ENCODE results near the gene RAB38.

Gene RAB38

DNA sequence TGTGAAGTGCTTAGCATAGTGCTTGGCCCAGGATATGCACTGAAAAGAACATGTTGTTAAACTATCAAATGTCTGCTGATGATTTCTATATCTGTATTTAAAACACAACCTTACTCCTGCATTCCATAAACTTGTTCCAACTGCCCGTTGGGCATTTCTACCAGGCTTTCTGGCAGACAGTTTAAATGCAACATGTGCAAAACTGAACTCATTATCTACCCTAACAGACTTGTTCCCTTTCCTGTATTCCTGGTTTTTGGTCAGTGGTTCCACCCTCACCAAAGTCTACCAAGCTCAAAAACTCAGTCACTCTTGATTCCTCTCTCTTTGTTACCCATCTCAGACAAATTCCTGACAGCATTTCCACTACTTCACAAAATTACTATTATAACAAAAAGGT is 6.5 kb upstream of the RAB38 start:
- TF ChIP-seq GATA2 (IDR thresholded peaks at IDR 0.05; ENCODE audit: low read depth, low read length) (no peak), GATA3 (IDR thresholded peaks at IDR 0.05; ENCODE audit: low read depth, low read length) (no peak)

GRCh38 chr11:88179971-88180629 is 4.9 kb upstream of the RAB38 start:
- TF ChIP-seq GATA3 (IDR thresholded peaks at IDR 0.05; ENCODE audit: low read depth, low read length) (no peak), GATA2 (IDR thresholded peaks at IDR 0.05; ENCODE audit: low read depth, low read length) (no peak)

GRCh38 chr11:88179141-88179540 is 3.9 kb upstream of the RAB38 start:
- no peak for TF ChIP-seq GATA2 (IDR thresholded peaks at IDR 0.05; ENCODE audit: low read depth, low read length)
- TF ChIP-seq GATA3 (IDR thresholded peaks at IDR 0.05; ENCODE audit: low read depth, low read length): no peak

DNA sequence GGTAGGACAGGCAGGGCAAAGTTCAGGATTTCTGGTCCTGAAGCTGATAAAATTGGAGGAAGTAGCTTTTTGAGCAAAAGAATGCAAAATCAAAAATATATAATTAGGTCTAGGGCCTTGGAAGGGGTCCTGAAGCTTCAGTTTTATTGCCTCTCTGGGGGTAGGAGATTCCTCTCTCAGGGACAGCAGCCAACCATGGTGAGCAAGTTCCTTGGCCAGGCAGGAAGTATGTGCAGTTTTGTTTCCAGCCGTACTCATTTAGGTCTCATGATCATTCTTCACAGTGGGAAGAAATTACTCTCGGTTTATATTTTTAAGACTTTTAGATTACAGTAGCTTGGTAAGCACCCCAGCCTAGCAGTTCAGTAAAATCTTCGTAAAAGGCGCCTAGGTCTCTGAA is 2.9 kb upstream of the RAB38 start:
- TF ChIP-seq GATA3 (IDR thresholded peaks at IDR 0.05; ENCODE audit: low read depth, low read length) (no peak), GATA2 (IDR thresholded peaks at IDR 0.05; ENCODE audit: low read depth, low read length) (no peak)

DNA sequence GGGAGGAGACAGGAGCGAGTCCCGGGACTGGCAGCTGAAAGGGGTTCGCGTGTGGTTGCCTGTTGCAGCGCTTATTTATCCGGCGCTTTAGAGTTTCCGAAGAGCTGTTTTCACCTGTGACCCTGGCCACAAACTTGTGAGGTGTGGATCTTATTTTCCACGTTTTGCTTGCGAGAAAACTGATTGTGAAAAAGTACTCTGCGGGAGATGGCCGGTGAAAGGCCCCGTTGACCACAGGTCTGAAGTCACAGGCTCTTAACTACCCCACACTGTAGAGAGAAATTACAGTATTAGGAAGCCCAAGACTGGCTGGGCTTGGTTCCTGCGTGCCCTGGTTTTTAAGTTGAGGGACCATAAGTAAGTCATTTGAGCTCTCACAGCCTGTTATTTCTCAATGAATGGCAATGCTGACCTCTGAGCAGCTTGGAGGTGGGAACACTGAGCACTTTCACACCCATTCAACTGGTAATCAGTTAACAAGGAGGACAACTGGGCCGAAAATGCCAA is 379 bp upstream of the RAB38 start:
- no peak for TF ChIP-seq GATA2 (IDR thresholded peaks at IDR 0.05; ENCODE audit: low read depth, low read length)
- no peak for TF ChIP-seq GATA3 (IDR thresholded peaks at IDR 0.05; ENCODE audit: low read depth, low read length)

DNA sequence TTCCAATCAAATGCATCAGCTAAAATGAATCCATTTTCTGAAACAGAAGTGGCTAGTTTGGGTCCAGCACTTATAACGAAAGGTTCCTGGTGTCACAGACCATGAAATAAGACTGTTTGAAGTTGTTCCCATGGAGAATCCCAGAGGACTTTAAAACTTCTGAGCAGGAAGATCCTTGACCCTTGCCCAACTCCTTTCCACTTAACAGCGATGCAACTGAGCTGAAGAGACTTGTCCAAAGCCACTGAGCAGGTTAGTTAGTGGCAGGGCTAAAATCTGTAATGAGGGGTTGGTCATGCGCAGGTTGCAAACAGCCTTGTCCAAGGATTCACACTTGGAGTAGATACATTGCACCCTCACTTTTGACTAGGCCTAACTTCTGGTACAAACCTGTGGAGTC is 1.3 kb downstream of the RAB38 start:
- no peak for TF ChIP-seq GATA2 (IDR thresholded peaks at IDR 0.05; ENCODE audit: low read depth, low read length)
- TF ChIP-seq GATA3 (IDR thresholded peaks at IDR 0.05; ENCODE audit: low read depth, low read length): no peak

DNA sequence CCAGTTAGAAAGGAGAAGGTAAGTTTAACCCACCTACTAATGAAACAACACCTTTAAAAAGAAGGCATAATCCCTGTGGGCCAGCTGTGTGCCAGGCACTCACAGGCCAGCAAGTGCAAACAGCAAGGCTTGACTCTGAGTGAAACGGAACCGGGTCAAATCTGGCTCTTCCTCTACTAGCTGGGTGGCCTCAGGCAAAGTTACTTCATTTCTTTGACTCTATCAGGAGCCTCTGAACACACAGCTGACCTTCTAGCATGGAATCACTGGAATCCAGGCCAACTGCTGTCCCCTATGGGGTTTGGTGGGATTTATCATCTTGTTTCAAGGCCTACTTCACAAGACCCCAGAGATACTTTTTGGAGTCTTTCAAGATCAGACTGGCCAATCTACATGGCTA is 3.3 kb downstream of the RAB38 start:
- no peak for TF ChIP-seq GATA3 (IDR thresholded peaks at IDR 0.05; ENCODE audit: low read depth, low read length)
- TF ChIP-seq GATA2 (IDR thresholded peaks at IDR 0.05; ENCODE audit: low read depth, low read length): no peak

GRCh38 chr11:88170673-88171072 is 4.6 kb downstream of the RAB38 start:
- TF ChIP-seq GATA3 (IDR thresholded peaks at IDR 0.05; ENCODE audit: low read depth, low read length): no peak
- no peak for TF ChIP-seq GATA2 (IDR thresholded peaks at IDR 0.05; ENCODE audit: low read depth, low read length)

GRCh38 chr11:88169881-88170280 is 5.4 kb downstream of the RAB38 start:
- TF ChIP-seq GATA3 (IDR thresholded peaks at IDR 0.05; ENCODE audit: low read depth, low read length) (no peak), GATA2 (IDR thresholded peaks at IDR 0.05; ENCODE audit: low read depth, low read length) (no peak)

- TF ChIP-seq GATA3 (IDR thresholded peaks at IDR 0.05; ENCODE audit: low read depth, low read length) (no peak), GATA2 (IDR thresholded peaks at IDR 0.05; ENCODE audit: low read depth, low read length) (no peak)
Observed at GRCh38 chr11:88169471-88169870, 5.8 kb downstream of the RAB38 start.

DNA sequence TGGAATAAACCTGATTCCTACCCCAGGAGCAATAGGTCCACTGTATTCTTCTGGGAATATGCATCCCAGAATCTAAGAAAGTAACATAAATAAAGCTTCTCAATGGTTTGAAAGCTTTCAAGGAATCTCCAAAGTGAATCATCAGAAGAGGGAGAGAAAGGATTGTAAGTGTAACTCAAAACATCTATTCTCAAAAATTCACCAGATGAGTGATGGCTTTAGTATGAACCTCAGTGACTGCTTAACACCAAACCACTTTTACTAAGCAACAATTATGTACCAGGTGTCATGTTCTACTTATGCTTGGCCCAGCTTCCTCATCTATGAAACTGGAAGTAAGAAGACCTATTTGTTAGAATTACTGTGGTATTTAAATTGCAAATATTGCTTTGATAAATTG is 7.4 kb downstream of the RAB38 start:
- TF ChIP-seq GATA3 (IDR thresholded peaks at IDR 0.05; ENCODE audit: low read depth, low read length): no peak
- TF ChIP-seq GATA2 (IDR thresholded peaks at IDR 0.05; ENCODE audit: low read depth, low read length): no peak

- TF ChIP-seq GATA2 (IDR thresholded peaks at IDR 0.05; ENCODE audit: low read depth, low read length): no peak
- TF ChIP-seq GATA3 (IDR thresholded peaks at IDR 0.05; ENCODE audit: low read depth, low read length): no peak
Observed at GRCh38 chr11:88164806-88165585, 10.2 kb downstream of the RAB38 start.

DNA sequence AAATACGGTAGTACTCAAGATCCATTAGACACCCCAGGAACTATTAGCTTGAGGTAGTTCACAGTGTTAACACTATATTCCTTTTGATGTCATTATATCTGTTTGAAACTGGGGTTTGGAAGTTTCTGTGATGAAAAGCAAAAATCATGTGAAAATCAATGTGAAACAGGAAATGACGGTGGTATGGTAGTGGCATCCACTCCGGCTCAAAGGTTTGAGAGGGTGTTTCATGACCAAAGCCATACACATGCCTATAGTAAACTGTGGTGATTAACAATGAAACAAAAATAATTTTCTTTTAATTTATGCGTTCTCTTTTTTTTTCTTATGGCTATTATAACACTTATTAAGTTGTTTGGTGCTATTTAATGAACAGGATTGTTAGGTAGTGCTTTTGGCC is 10.9 kb downstream of the RAB38 start:
- TF ChIP-seq GATA2 (IDR thresholded peaks at IDR 0.05; ENCODE audit: low read depth, low read length) (no peak), GATA3 (IDR thresholded peaks at IDR 0.05; ENCODE audit: low read depth, low read length) (no peak)

DNA sequence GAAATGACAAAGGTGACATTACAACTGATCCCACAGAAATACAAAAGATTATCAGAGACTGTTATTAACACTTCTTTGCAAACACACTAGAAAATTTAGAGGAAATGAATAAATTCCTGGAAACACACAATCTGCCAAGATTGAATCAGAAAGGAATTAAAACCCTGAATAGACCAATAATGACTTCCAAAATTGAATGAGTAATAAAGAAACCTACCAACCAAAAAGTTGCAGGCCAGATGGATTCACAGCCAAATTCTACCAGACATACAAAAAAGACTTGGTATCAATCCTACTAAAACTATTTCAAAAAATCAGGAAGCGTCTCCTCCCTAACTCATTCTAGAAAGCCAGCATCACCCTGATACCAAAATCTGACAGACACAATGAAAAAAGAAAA is 17.2 kb downstream of the RAB38 start:
- TF ChIP-seq GATA3 (IDR thresholded peaks at IDR 0.05; ENCODE audit: low read depth, low read length): no peak
- TF ChIP-seq GATA2 (IDR thresholded peaks at IDR 0.05; ENCODE audit: low read depth, low read length): no peak

- TF ChIP-seq GATA2 (IDR thresholded peaks at IDR 0.05; ENCODE audit: low read depth, low read length) (no peak), GATA3 (IDR thresholded peaks at IDR 0.05; ENCODE audit: low read depth, low read length) (no peak)
Observed at GRCh38 chr11:88157370-88157769, 17.9 kb downstream of the RAB38 start.
